HG03135 (cell line): ENCODE results near the gene VAMP5.
A peak's percentile ranks its signal among the peaks of the same experiment; 100 is the strongest.
"Not testable (repeated sequence)": the region's sequence is repeated elsewhere in the genome, so short reads cannot be mapped to it uniquely, and the experiment has no call there.

Source experiments
- ATAC-seq: cut with Tn5 transposase; IDR thresholded peaks from one replicate; pipeline ENCODE4 v1.9.1; 2021; ENCODE audit warnings: mild to moderate bottlenecking, moderate library complexity; ENCODE audit not compliant: unreplicated experiment

The VAMP5 gene, protein sequence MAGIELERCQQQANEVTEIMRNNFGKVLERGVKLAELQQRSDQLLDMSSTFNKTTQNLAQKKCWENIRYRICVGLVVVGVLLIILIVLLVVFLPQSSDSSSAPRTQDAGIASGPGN

DNA sequence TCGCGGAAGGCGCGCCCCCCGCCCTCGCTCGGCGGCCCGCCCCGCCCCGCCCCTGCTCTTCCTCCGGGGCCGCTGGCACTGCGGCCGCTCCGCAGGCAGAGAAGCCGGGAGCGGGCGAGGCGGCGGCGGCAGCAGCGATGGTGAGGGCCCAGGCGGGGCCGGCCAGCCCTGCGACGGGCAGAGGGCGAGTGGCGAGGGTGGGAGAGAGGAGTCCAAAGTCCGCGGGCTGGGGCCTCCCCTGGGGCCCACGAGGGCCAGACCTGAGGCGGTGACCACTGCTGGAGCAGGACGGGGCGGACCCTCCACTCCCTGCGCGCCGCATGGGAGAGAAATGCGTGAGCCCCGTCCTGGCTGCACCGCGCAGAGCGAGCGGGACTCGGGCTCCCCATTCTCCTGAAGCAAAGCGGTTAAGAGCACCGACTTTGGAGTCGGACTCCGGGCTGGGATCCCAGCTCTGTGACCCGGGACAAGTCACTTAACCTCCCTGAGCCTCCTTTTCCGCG lies at the start of gene VAMP5:
VAMP5 (plus strand) TSS at position 78 of the 503 bp plus-strand sequence; CDS start at position 138, 60 bp downstream.
- ATAC-seq, result peak; percentile 27

DNA sequence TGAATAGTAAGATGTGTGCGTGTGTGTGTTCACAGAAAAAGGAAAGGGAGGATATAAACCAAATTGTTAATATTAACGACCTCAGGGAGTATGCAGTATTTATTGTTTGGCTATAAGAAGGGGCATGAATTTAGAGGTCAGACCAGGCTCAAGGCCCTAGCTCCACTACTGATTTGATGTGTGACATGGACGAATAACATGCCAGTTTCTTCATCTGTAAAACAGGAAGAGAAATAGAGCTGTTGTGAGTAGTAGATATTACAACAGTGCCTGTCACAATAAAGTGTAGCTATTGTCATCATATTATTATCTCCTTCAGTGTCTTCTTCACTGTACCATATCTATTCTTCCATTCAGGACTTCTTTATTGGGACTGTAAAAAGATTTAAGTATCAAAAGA lies 49.4 kb upstream of the VAMP5 start:
- ATAC-seq, result no peak

DNA sequence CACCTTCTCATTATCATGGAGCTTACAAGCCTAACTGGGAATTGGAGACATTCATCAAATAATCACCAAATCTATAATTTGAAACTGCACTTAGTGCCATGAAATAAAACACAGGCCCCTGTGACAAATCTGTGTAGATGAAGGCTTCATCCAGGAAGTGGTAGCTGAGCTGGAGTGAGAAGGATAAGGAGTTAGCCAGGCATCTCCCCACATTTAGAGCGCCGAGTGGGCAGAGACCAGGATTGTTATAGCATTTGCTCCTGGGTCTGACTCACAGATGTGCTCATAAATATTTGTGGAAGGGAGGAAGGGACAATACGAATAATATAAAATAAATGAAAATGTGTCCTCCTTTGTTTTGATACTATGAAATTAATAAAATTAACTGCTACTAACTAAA lies 47.8 kb upstream of the VAMP5 start:
- ATAC-seq, result no peak

DNA sequence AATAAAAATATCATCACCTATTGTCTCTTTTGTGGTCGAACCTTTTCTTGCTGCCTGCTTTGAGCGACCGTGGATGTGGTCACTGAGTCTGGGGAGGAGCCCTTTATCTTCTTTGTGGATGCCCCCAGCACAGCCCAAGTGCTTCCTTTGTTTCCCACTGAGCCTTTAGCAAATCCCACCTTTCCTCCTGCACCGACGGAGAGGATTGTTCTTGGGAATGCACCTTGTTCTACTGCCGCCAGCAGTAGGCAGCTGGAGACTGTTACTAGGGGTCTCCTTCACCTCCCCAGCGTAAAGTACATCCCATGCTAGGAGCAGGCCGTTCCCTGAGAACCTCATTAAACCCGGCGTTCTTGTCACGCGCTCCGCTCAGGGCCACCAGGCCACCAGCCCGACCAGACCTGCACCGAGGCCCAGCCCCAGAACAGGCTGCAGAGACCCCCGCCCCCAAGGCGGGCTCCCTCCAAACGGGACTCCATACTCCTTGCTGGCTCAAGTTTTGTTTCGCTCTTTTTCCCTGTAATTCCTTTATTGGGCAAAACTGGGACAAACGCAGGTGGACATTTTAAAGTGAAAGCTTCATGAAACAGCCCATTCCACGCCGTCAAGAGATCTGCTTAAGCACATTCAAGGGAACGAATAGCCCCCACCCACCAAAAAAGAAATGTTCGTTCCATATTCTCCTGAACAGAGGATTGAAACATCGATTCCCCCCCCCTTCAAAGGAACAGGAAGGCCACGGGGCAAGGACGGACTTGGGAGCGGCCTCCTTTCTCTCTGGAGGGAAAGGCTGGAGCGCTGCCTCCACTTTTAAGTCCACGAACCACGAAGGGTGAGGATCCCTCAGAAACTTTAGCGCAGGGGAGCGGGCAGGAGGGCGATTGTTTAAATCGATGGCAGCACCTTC lies 46.4 kb upstream of the VAMP5 start:
- no peak for ATAC-seq

DNA sequence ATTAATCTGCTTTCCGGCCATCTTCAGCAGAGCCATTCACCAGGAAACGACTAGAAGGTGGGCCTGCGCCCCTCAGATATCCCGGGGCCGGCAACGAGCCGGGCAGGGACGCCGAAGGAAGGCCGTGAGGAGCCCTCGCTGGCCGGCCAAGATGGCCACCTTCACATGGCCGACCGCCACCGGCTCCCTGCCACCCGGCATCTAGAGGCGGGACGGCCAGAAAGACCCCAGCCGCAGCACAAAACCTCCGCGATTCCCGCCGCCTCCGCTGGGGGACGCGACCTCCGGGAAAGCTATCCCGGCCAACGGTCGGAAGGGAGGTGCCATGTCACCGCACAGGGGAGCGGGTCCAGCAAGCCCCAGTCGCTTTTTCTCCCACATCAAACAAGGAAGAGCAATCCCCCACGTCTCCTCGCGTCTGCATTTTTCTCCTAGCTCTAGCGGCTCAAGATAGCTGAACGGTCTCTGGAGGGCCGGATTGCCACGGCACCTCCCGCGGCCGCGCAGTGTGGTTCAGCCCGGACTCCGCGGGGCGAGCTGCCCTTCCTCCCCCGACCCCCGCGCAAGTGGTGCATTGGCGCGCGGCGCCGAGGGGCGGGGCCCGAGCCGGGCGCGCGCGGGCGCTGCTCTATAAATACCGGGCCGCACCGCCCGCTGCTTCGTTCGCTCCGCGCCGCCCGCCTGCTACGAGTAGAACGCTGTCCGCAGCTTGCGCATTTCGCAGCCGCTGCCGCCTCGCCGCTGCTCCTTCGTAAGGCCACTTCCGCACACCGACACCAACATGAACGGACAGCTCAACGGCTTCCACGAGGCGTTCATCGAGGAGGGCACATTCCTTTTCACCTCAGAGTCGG lies 45.5 kb upstream of the VAMP5 start, which contains the start of gene MAT2A:
MAT2A (plus strand) TSS at position 662 of the 854 bp plus-strand sequence; CDS start at position 782, 120 bp downstream.
- ATAC-seq, result peak; percentile 76

DNA sequence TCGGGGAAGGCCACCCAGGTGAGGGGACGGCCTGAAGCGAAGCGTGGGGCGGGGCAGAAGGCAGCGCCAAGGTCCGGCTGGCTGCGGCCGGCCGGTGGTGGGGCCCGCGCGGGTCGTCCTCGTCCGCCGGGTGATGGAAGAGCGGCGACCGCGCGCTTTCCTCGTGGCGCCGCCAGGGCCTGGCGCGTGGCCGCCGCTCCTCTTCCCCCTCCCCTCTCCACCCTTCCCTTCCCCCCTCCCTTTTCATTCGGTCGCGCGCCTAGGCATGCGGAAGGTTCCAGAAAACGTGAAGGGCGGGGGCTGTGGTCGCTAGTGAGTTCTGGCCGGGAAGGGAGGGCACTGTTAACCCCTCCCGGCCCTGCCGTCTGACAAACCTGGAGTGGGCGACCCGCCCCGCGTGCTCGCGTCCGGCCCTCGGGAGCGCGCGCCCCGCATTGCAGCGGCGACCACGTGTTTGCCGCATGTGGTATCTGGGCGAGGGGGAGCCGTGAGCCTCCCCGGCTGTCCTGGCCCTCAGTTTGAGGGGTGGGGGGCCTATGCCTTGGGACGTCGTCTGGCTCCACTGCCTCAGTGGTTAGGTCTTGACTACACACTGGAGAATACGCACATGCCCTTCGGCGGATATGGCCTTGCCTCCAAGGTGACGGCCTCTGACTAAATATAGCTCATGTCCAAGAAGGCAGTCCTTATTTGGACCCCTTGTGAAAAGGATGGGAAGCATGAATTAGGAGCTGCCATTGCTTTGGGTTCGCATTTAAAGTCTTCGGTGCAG lies 44.7 kb upstream of the VAMP5 start:
- ATAC-seq, result peak; percentile 32

DNA sequence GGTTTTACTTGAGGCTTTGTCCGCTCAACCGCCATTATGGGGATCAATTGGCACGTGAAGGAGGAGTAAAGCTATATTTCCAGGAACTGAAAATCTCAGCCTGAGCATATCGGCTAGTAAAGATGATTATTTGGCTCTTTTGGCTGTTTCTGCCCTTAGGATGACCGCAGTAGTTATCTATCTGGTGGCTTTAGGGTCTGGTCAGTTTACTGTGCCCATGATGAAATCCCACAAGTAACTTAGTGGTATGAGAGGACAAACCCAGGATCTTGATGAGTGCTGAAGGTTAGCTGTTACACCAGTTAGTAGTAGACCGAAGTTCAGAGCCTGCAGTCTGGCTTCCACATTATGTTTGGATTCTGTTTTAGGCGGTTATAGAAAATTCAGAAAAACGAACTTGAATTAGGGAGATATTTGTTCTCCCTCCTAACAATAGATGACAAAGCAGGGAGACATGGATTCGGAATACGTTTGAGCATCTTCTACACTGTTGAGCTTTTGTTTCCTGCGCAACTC lies 44.0 kb upstream of the VAMP5 start:
- ATAC-seq, result no peak

DNA sequence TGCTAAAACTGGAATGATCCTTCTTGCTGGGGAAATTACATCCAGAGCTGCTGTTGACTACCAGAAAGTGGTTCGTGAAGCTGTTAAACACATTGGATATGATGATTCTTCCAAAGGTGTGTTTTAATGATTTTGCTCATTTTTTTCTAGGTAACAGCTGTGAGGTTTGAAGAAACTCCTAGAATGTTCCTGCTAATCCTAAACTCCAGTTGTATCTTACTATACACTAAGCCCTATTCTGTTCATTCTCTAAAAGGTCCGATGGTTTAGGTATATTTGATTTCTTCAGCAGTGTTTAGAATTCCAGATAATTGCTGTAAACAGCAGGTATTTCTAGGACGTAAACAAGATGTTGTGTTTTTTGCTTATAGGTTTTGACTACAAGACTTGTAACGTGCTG lies 43.0 kb upstream of the VAMP5 start:
- ATAC-seq, result no peak

DNA sequence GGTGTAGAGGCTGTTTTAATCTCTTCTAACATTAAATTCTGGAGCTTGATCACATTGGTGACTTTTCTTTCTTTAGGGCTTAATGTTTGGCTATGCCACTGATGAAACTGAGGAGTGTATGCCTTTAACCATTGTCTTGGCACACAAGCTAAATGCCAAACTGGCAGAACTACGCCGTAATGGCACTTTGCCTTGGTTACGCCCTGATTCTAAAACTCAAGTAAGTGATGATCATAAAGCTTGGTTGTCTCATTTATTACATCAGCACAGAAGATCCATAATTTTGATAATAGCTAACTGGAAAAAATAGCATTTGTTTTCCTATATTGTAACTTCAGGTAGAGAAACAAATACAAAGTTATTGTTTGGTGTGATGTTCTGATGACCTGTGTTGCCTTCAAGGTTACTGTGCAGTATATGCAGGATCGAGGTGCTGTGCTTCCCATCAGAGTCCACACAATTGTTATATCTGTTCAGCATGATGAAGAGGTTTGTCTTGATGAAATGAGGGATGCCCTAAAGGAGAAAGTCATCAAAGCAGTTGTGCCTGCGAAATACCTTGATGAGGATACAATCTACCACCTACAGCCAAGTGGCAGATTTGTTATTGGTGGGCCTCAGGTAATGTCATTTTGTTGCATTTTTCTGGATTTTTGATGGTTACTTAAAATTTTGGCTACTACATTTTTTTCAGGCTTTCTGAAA lies 42.3 kb upstream of the VAMP5 start:
- ATAC-seq, result no peak

DNA sequence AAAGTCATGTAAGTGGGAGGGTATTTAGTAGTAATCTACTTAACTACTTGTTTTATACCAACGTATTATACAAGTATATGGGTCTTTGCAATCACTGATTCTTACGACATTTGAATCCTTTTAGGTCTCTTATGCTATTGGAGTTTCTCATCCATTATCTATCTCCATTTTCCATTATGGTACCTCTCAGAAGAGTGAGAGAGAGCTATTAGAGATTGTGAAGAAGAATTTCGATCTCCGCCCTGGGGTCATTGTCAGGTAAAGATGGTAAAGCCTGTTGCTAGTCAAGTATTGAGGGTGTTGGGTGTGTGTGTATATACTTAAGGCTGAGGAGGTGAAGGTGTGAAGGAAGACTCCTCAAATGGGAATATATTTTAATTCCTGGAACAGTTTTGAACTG lies 41.5 kb upstream of the VAMP5 start:
- ATAC-seq, result no peak

DNA sequence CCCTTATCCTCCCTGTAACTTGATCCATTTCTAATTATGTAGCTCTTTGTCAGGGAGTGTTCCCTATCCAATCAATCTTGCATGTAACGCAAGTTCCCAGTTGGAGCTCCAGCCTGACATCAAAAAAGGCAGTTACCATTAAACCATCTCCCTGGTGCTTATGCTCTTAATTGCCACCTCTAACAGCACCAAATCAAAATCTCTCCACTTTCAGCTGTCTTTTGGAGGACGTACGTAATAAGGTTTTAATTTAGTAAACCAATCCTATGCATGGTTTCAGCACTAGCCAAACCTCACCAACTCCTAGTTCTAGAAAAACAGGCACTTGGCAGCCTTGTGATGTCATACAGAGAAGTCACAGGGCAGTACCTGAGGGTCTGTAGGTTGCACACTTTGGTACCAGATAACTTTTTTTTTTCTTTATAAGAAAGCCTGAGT lies 40.0 kb upstream of the VAMP5 start:
- ATAC-seq, result not testable (repeated sequence)

DNA sequence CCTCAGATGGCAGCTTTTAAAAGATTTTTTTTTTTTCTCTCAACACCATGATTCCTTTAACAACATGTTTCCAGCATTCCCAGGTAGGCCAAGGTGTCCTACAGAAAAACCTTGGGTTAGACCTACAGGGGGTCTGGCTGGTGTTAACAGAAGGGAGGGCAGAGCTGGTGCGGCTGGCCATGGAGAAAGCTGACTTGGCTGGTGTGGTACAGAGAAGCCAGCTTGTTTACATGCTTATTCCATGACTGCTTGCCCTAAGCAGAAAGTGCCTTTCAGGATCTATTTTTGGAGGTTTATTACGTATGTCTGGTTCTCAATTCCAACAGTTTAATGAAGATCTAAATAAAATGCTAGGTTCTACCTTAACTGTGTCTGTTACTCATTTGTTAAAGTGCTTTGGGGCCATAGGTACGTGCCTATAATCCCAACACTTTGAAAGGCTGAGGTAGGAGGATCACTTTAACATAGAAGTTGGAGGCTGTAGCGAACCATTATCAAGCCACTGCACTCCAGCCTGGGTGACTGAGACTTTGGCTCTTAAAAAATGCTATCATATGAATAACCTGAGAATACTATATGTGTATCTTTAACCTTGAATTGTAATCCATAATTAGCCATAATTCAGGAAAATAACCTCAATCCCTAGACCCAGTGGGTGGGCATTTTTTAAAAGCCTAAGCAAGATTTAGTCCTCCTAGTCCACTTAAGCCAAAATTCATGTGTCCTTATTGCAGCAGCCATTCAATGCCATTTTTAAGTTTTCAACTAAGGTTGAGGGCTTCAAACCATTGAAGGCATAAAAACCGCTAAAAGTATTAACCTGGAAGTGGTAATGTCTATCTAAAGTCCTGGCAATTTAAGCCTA lies 39.1 kb upstream of the VAMP5 start:
- not testable (repeated sequence) for ATAC-seq

DNA sequence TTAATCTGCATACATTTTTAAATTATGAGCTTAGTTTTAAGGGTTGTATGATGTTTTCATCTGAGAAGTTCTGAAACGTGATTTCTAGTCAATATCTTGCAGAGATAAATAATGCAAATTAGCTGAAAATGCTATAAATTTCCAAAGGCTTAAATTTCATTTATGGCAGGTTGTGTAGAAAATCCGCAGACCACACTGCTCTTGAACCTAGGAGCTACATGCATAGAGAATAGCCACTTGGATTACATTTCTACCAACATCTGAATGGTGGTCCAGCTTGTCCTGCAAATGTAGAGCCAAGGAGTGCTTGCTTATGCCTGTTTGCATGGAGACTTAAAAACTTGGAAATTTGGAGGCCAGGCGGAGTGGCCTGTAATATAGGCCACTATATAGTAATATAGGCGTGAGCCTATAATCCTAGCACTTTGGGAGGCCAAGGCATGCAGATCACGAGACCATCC lies 38.4 kb upstream of the VAMP5 start:
- no peak for ATAC-seq

DNA sequence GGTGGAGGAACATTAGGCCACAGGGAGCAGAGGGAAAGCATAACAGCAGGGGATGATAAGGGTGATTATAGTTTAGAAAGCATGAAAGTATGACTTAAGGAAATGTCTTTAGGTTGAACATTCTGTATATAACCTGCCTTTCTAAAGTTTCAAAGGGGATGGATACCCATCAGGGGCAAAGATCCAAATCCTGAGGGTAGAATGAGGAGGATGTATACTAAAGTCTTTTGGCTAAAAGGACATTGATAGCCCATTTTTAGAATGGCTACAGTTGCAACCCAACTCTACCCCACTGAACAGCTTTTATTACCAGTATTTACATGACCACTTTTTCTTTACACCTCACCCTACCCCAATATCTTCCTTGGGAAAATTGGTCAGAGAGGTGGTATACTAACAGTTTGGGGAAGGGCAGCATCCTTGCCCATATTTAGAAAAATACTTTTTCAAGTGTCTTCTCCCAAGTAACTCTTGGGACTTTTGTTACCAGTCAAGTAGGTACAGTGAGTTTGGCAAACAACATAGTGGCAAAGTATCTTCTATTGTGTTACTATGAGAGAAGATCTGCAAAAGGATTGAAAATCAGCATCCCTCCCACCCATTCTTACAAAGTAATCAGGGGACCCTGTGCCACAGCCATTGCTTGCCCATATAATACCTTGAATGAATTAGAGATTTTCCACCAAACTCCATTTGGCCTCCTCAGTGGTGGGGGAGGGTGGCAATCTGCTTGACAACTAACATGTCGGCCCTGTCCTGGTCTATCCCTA lies 37.0 kb upstream of the VAMP5 start:
- no peak for ATAC-seq

DNA sequence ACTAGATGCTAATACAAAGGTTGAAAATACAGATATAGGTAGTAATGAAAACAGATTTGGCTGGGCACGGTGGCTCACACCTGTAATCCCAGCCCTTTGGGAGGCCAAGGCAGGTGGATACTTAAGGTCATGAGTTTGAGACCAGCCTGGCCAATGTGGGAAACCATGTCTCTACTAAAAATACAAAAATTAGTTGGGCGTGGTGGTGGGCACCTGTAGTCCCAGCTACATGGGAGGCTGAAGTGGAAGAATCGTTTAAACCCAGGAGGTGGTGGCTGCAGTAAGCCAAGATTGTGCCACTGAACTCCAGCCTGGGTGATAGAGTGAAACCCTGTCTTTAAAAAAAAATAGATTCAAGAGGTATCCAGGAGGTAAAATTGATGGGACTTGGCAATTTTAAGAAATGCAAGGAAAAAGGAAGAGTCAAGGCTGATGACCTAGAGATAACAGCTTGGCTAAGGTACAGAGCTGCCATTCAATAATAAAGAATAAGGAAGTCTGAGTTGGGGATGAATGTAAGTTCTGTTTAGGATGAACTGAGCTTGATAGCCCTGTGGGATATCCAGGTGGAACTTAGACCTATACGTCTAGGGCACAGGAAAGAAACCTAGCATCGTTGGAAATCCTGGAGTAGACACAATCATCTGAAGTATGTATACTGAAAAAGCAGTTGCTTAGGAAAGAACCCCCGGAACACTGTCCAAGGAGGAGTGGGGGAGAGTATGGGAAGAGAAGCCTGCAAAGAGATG lies 36.2 kb upstream of the VAMP5 start:
- ATAC-seq, result no peak

DNA sequence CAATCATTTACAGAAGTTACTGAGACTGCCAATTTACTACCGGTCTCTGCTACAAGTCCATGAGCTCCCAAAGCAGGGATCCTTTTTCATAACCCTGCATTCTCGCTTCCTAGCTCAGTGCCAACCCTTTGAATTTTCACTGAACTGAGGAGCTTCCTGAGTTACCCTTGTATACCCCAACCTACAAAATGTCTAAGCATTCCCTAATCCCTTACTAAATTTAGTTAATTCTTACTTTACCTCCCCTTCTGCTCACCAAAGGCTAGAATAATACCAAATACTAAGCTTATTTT lies 35.7 kb upstream of the VAMP5 start:
- ATAC-seq, result no peak

DNA sequence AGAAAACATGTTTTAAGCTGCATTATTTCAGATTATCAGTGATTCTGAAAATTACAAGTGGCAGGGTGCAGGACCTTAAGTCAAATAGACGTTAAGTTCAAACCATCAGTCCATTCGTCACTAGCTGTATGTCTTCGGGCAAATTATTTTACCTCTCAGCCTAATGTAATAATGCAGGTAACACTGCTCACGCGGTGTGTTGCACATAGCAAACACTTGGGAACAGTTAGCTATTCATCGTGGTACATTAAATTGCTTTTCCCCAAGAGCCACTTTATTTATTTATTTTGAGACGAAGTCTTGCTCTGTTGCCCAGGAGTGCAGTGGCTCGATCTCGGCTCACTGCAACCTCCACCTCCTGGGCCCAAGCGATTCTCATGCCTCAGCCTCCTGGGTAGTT lies 35.1 kb upstream of the VAMP5 start:
- ATAC-seq, result no peak
